Activated CD4-positive, alpha-beta T cell treated with anti-CD3 and anti-CD28 coated beads for 4 hours (primary cell): Measurements from ENCODE around the gene HPN.
"Not testable (repeated sequence)": the region's sequence is repeated elsewhere in the genome, so short reads cannot be mapped to it uniquely, and the experiment has no call there.

ENCODE experiments used
- DNase-seq, 2 donors: peaks; one replicate each; pipeline ENCODE4 v3.0.0-alpha.2; 2020

HPN gene

DNA sequence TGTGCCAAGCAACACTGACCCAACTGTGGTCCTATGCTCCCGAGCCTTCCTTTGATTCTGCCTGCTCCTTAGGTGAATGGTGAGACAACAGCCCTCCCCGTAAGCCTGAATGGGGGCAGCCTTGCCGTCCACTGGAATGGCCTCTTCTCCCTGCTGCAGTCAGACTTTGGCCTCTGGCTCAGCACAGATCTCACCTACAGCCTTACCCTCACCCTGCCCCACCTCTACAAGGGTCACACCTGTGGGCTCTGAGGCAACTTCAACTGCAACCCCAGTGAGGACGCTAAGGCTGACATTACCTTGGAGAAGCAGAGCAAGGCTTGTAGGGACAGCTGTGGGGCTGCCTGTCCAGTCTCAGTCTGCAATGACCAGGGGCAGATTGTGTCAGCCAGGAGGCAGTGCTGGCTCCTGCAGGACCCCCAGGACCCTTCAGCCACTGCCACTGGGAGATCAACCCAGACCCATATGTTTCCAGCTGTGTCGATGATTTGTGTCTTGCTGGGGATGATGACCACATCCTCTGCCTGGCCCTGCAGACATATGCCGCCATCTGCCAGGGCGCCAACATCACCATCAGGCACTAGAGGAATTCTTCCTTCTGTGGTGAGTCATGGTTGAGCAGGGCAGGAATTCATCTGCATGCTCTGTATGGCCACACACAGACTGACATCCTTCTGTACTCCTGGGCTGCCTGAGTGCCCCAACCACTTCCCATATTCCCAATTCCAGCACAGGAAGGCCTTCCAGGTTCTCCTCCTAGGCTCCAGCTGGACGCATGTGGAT lies 46.8 kb downstream of the HPN start:
- no peak for DNase-seq

DNA sequence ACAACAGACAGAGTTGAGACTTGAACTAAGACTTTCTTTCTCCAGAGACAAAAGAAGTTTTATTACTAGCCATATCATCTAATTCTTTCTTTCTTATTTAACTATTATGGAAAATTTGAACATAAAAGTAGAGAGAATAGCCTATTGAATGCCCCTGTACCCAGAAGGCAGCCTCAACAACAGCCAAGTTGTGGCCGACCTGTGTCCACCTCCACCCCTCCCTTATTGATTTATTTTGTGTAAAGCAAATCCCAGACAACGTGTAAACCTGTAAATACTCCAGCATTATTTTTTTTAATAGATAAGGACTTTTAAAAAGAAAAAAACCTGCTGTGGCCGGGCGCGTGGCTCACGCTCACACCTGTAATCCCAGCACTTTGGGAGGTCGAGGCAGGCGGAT lies 48.0 kb downstream of the HPN start:
- DNase-seq, result no peak

- DNase-seq, result no peak
These were observed 48.6 kb downstream of the HPN start for GRCh38 chr19:35090160-35090505.

GRCh38 chr19:35090506-35091214 lies 49.1 kb downstream of the HPN start:
- peak; percentile 38 to 49 for DNase-seq

DNA sequence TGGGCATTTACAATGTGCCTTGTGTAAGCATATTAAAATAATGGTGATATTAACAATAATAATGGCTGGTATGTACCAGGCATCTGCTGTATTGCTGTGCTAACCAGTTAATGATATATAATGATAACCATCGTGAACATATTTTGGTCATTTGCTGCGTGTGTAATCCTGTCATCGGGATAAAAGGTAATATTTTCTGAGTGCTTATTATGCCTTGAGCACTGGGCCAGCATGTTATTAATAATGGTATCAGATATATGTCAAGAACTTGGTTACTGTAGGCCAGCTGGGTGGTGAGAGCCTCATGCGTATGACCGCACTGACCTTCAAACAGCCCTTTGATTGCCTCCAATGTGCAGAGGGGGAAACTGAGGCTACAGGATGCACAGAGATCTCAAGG lies 51.9 kb downstream of the HPN start:
- DNase-seq, result no peak

- DNase-seq, result no peak
These were observed 52.6 kb downstream of the HPN start for GRCh38 chr19:35093941-35094647.

DNA sequence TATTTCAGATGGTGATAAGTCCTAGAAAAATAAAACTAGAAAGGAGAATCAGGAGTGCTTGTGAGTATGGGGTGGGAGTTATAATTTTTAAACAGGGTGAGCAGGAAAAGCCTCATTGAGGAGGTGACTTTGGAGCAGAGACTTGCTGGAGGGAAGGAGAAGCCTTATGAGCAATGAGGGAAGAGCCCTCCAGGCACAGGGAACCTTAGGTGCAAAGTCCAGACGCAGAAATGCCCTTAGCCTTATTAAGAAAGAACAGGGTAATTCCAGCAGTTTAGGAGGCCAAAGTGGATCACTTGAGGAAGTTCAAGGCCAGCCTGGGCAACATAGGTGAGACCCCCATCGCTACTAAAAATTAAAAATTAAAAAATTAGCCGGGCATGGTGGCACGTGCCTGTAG lies 53.1 kb downstream of the HPN start:
- DNase-seq, result no peak

DNA sequence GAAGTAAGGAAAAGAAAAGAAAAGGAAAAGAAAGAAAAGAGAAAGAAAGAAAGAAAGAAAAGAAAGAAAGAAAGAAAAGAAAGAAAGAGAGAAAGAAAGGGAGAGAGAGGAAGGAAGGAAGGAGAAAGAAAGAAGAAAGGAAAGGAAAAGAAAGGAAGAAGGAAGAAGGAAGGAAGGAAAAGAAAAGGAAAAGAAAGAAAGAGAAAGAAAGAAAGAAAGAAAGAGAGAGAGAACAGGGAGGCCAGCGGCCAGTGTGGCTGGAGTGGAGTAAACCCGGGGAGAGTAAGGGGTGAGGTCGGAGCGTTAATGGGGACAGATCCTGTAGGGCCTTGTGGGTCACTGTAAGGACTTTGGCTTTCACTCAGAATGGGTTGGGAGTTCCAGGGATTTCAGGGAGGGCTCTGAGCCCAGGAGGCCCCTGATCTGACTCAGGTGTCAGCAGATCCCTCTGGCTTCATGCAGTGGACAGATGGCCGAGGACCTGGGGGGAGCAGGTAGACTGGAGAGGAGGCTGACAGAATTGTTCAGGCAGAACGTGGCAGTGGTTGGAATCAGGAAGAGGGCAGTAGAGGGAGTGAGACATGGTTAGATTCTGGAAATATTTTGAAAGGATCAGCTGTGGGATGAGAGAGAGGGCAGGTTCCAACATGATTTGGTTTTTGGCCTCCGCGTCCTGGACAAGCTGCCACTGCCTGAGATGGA lies 54.3 kb downstream of the HPN start:
- no peak for DNase-seq

GRCh38 chr19:35098413-35099049 lies 57.0 kb downstream of the HPN start:
- DNase-seq, result no peak

DNA sequence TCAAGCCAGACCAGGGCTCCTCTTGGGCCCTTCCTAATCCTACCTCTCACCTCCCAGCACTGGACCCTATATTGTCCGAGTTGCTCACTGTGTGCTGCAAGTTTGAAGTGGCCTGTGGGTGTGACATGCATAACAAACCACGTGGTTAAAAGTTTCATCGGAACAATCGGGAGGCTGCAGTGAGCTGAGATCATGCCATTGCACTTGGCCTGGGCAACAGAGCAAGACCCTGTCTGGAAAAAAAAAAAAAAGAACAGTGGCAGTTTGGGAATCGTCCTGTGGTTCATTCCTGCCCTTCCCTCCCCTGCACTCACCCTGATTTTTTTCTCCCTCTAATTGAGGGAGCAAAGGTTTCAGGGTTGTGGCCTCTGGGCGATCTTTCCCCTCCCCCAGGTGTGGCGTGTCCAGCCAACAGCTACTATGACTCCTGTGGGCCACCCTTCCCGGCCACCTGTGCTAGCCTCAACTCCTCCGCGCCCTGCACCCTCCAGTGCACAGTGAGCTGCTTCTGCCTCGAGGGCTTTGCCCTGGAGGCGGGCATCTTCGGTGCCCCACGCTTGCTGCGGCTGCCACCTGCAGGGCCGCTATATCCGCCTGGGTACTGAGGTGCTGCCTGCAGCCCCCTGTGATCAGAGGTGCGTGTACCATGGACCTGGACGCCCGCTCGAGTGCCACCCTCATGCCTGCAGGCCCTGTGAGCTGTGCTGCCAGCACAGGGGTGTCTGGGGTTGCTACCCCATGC lies 57.8 kb downstream of the HPN start:
- DNase-seq, result no peak

- no peak for DNase-seq
These were observed 58.4 kb downstream of the HPN start for GRCh38 chr19:35099897-35100275.

DNA sequence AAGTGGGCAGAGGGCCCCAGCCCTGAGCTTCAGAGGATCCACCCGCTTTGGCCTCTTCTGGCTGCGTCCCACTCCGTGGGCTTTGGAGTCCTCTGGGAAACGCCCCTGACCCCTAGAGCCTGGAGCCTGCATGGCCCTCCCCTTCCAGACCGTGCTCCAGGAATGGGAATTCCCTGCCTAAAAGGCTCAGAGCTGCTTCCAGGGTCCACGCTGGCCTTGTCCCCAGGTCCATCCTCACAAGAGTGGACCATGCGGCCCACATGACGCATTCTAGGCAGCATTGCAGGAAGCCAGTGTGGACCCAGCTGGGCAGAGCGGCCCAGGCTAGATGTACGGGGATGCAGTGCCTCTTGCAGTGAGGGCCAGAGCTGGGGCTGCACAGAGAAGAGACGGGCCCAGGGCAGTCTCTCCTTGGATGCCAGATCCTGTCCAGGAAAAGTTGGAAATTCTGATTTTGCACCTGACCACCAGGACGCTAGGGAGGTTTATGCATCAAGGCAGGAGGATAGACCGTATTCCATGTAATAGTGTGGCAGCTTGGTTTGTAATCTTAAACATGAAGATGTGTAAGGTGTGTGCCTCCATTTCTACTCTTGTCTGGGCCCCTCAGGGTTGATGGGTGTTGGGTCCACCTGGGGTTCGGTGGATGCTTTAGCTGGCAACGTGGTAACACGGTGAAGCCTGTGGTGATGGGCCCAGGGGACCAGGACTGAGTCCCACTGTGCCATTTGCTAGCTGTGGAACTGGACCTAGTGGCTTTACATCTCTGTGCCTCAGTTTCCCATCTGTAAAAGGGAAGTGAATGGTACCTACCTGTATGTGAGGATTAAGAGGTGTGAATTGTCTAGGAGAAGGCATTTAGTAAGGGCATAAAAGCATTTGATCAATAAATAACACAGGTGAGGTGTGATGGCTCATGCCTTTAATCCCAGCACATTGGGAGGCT lies 59.3 kb downstream of the HPN start:
- DNase-seq, result no peak

DNA sequence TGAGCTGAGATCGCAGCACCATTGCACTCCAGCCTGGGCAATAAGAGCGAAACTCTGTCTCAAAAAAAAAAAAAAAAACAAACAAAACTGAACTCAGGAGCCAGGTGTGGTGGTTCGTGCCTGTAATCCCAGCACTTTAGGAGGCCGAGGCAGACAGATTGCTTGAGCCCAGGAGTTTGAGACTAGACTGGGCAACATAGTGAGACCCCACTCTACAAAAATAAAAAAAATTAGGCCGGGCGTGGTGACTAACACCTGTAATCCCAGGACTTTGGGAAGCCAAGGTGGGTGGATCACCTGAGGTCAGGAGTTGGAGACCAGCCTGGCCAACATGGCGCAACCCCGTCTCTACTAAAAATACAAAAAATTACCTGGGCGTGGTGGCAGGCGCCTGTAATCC lies 60.4 kb downstream of the HPN start:
- not testable (repeated sequence) for DNase-seq

GRCh38 chr19:35103614-35104013 lies 62.1 kb downstream of the HPN start:
- not testable (repeated sequence) for DNase-seq

DNA sequence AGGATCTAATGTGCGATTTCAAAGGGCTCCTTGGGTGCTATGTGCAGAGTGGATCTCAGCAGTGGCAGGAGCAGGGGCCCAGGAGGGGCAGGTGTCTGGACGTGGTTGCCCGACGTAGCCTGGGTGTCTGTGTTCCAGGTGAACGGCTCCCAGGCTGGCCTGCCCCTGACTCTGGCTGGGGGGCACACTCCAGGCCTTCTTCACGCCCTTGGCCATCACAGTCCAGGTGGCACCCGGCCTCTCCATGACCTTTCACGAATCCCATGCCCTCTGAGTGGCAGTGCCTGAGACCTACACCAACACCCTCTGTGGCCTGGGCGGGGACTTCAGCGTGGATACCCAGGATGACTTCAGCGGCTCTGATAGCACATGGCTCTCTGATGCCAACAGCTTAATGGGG lies 62.8 kb downstream of the HPN start:
- DNase-seq, result no peak

GRCh38 chr19:35105047-35105410 lies 63.5 kb downstream of the HPN start:
- DNase-seq, result no peak

- DNase-seq, result no peak
These were observed 64.1 kb downstream of the HPN start for GRCh38 chr19:35105411-35106290.

- DNase-seq, result no peak
These were observed 64.7 kb downstream of the HPN start for GRCh38 chr19:35106291-35106583.

DNA sequence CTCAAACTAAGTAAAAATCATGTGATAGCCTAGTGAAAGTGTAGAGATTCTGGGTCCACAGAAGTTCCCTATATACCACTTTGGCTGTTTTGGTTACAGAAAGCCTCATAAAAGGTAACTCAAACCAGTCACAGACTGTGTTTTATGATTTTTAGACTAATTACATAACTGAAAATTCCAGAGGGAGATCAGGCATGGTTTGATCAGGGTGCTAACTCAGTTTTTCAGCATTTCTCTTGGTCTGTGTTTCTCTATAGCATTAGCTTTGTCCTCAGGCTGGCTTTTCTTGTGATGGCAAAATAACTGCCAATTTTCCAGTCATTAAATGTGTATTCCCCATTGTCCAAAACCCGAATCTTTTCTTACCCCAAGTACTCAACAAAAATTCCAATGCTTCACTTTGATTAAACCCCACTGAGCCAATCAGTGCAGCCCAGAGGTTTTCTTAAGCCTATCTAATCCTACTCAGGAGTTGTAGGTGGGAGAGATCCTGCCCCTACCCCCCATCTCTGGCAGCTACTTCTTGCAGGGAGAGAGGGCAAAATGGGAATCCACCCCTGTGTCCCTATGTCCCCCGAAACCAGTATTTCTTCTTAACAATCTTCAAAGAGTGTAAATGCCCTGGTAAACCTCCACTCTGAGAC lies 65.5 kb downstream of the HPN start:
- no peak for DNase-seq

GRCh38 chr19:35107545-35107944 lies 66.0 kb downstream of the HPN start:
- DNase-seq, result no peak
